ENCODE measurements around the gene USP11.

- TF ChIP-seq CTCF (IDR thresholded peaks at IDR 0.05) (no peak), POLR2AphosphoS5 (IDR thresholded peaks at IDR 0.05) (no peak), POLR2A (IDR thresholded peaks at IDR 0.05) (no peak), EP300 (IDR thresholded peaks at IDR 0.05) (no peak)
Measured at GRCh38 chrX:47196098-47196497, 36.7 kb upstream of the USP11 start.

All from sigmoid colon (tissue), 4 donors.